ENCODE measurements around the gene LHPP. TPM values are rescaled to one million over a fixed set of nuclear protein-coding genes. Genes with fewer than 3 reads are reported as not detected.

The LHPP gene
- total and polyA plus RNA-seq, 2 donors (not counting 1 experiment from before 2014, with no cell fraction given), result 10.2 to 15.6 TPM

DNA sequence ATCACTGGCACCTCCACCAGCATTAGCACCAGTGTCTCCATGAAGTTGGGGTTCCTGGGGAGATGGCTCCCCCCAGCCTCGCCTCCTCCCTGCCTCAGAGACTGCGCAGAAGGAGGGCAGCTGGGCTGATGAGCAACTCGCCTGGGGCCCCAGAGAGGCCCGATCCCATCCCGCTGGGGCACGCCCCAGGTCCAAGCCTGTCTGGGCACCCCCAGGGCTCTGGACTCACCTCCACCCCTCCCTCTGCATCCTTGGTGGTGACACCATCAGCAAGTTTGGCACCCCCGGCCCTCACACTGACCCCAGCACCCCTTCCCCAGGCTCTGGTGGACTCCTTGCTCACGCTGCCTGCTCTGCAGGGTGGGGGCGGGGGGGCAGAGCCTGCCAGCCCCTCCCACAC is 89.5 kb downstream of the LHPP start:
- Histone ChIP-seq H3K79me2 (ENCODE audit: control insufficient read depth, insufficient read depth, low read length) (no peaks in the 10 kb centered on the region), H3K27me3 (ENCODE audit: control insufficient read depth, insufficient read depth, low read length) (no peaks in the 10 kb centered on the region), H3K9me3 (ENCODE audit: control insufficient read depth, insufficient read depth, low read depth, low read length) (no peaks in the 10 kb centered on the region), H3K4me2 (ENCODE audit: extremely low read depth, insufficient read depth, low read length) (no peak overlapping the region), H3K4me1 (ENCODE audit: control insufficient read depth, extremely low read depth, insufficient read depth, low read length) (no peaks in the 10 kb centered on the region), H3K36me3 (ENCODE audit: control insufficient read depth, insufficient read depth, low read length) (no peaks in the 10 kb centered on the region), H4K20me1 (ENCODE audit: control insufficient read depth, extremely low read depth, insufficient read depth, low read length) (no peaks in the 10 kb centered on the region), H2AFZ (ENCODE audit: low read length) (no peak overlapping the region), H3K9ac (ENCODE audit: insufficient read depth, low read length) (no peak overlapping the region), H3K4me3 (replicated peaks in 1 of 4; ENCODE audit: control extremely low read depth in 1 of 4, insufficient read depth in 1 of 4, low read depth in 3 of 4, low read length in 4 of 4) (no peak overlapping the region), H3K27ac (ENCODE audit: insufficient read depth, low read length) (no peak overlapping the region)
- no peak for DNase-seq (ENCODE audit: low read depth in 2 of 2)
- no peak for TF ChIP-seq CTCF (conservative IDR thresholded peaks at IDR 0.05 in 1 of 2, IDR thresholded peaks at IDR 0.05 in 1 of 2; ENCODE audit: low read depth in 1 of 2, low read length in 2 of 2)
- no peak for TF ChIP-seq EZH2 (IDR thresholded peaks at IDR 0.05; ENCODE audit: low read length, missing control alignments)

- Histone ChIP-seq H3K36me3 (ENCODE audit: control insufficient read depth, insufficient read depth, low read length) (no peaks in the 10 kb centered on the region), H4K20me1 (ENCODE audit: control insufficient read depth, extremely low read depth, insufficient read depth, low read length) (no peaks in the 10 kb centered on the region), H3K9ac (ENCODE audit: insufficient read depth, low read length) (no peak overlapping the region), H3K4me1 (ENCODE audit: control insufficient read depth, extremely low read depth, insufficient read depth, low read length) (no peaks in the 10 kb centered on the region), H2AFZ (ENCODE audit: low read length) (no peak overlapping the region), H3K79me2 (ENCODE audit: control insufficient read depth, insufficient read depth, low read length) (no peaks in the 10 kb centered on the region), H3K27me3 (ENCODE audit: control insufficient read depth, insufficient read depth, low read length) (no peaks in the 10 kb centered on the region), H3K27ac (ENCODE audit: insufficient read depth, low read length) (no peak overlapping the region), H3K9me3 (ENCODE audit: control insufficient read depth, insufficient read depth, low read depth, low read length) (no peaks in the 10 kb centered on the region), H3K4me2 (ENCODE audit: extremely low read depth, insufficient read depth, low read length) (no peak overlapping the region), H3K4me3 (replicated peaks in 1 of 4; ENCODE audit: control extremely low read depth in 1 of 4, insufficient read depth in 1 of 4, low read depth in 3 of 4, low read length in 4 of 4) (no peak overlapping the region)
- TF ChIP-seq CTCF (conservative IDR thresholded peaks at IDR 0.05 in 1 of 2, IDR thresholded peaks at IDR 0.05 in 1 of 2; ENCODE audit: low read depth in 1 of 2, low read length in 2 of 2) (no peak), EZH2 (IDR thresholded peaks at IDR 0.05; ENCODE audit: low read length, missing control alignments) (no peak)
- DNase-seq (ENCODE audit: low read depth in 2 of 2), result no peak
These were observed 90.1 kb downstream of the LHPP start for GRCh38 chr10:124551755-124552154.

- H3K9me3 ChIP-seq (ENCODE audit: control insufficient read depth, insufficient read depth, low read depth, low read length), result no peaks in the 10 kb centered on the region
- DNase-seq (ENCODE audit: low read depth in 2 of 2), result no peak
- H3K27me3 ChIP-seq (ENCODE audit: control insufficient read depth, insufficient read depth, low read length), result no peaks in the 10 kb centered on the region
- H3K4me2 ChIP-seq (ENCODE audit: extremely low read depth, insufficient read depth, low read length), result no peak overlapping the region
- H3K27ac ChIP-seq (ENCODE audit: insufficient read depth, low read length), result no peak overlapping the region
- H4K20me1 ChIP-seq (ENCODE audit: control insufficient read depth, extremely low read depth, insufficient read depth, low read length), result no peaks in the 10 kb centered on the region
- no peak overlapping the region for H3K4me3 ChIP-seq (replicated peaks in 1 of 4; ENCODE audit: control extremely low read depth in 1 of 4, insufficient read depth in 1 of 4, low read depth in 3 of 4, low read length in 4 of 4)
- no peaks in the 10 kb centered on the region for H3K4me1 ChIP-seq (ENCODE audit: control insufficient read depth, extremely low read depth, insufficient read depth, low read length)
- H3K9ac ChIP-seq (ENCODE audit: insufficient read depth, low read length), result no peak overlapping the region
- TF ChIP-seq CTCF (conservative IDR thresholded peaks at IDR 0.05 in 1 of 2, IDR thresholded peaks at IDR 0.05 in 1 of 2; ENCODE audit: low read depth in 1 of 2, low read length in 2 of 2), result no peak
- TF ChIP-seq EZH2 (IDR thresholded peaks at IDR 0.05; ENCODE audit: low read length, missing control alignments), result no peak
- H3K79me2 ChIP-seq (ENCODE audit: control insufficient read depth, insufficient read depth, low read length), result no peaks in the 10 kb centered on the region
- H3K36me3 ChIP-seq (ENCODE audit: control insufficient read depth, insufficient read depth, low read length), result no peaks in the 10 kb centered on the region
- H2AFZ ChIP-seq (ENCODE audit: low read length), result no peak overlapping the region
These were observed 91.2 kb downstream of the LHPP start for GRCh38 chr10:124552691-124553276.
